ENCODE measurements around the gene NSD1.

The NSD1 gene

GRCh38 chr5:177310332-177310731 lies 176.8 kb downstream of the NSD1 start:
- no peak for DNase-seq

GRCh38 chr5:177310757-177311391 lies 177.3 kb downstream of the NSD1 start:
- DNase-seq = no peak

- no peak for DNase-seq
Observed at GRCh38 chr5:177311392-177311722, 177.8 kb downstream of the NSD1 start.

- DNase-seq = peak; percentile 97
Observed at GRCh38 chr5:177311723-177312648, 178.4 kb downstream of the NSD1 start, which contains the start of gene MXD3. Gene MXD3, minus strand, starts transcription at chr5:177311898. Its CDS starts 68 bp downstream, at chr5:177311830.

GRCh38 chr5:177312649-177313181 lies 179.1 kb downstream of the NSD1 start:
- no peak for DNase-seq

GRCh38 chr5:177313561-177314259 lies 180.1 kb downstream of the NSD1 start:
- DNase-seq = no peak

- DNase-seq = no peak
Observed at GRCh38 chr5:177314376-177315342, 181.1 kb downstream of the NSD1 start.

- no peak for DNase-seq
Observed at GRCh38 chr5:177315411-177315810, 181.8 kb downstream of the NSD1 start.

- no peak for DNase-seq
Observed at GRCh38 chr5:177316005-177316404, 182.4 kb downstream of the NSD1 start.

- DNase-seq = peak; percentile 72
Observed at GRCh38 chr5:177317959-177318377, 184.4 kb downstream of the NSD1 start.

GRCh38 chr5:177319913-177320588 lies 186.5 kb downstream of the NSD1 start:
- DNase-seq = no peak

- DNase-seq = no peak
Observed at GRCh38 chr5:177320879-177321278, 187.3 kb downstream of the NSD1 start.

- no peak for DNase-seq
Observed at GRCh38 chr5:177325868-177326381, 192.4 kb downstream of the NSD1 start.

GRCh38 chr5:177327539-177328522 lies 194.3 kb downstream of the NSD1 start:
- no peak for DNase-seq

GRCh38 chr5:177328545-177329231 lies 195.1 kb downstream of the NSD1 start:
- DNase-seq = no peak

- DNase-seq = no peak
Observed at GRCh38 chr5:177329883-177330282, 196.3 kb downstream of the NSD1 start.

GRCh38 chr5:177330991-177331842 lies 197.6 kb downstream of the NSD1 start:
- no peak for DNase-seq
